Caki2 (cell line): Measurements from ENCODE around the gene TMEM178A. TPM values are rescaled to one million over a fixed set of nuclear protein-coding genes. Genes with fewer than 3 reads are reported as not detected.

Experiments used
- DNase-seq: peaks from one replicate; pipeline ENCODE4 v3.0.0-alpha.2; 2015; ENCODE audit warnings: low read depth
- in situ Hi-C: cut with HindIII; loops from 2 replicates; pipeline ENCODE4 v1.10.0; 2016; ENCODE audit warnings: low sequenced_read_pairs, low pct_unique_long_range_greater_than_20kb, mixed read lengths
- total RNA-seq: library from RNA; depleted of rRNA; stranded (reverse); fragments of >200 nt; shearing (Covaris generic); gene quantifications from 2 replicates; pipeline ENCODE4 v1.2.3, GENCODE V29; 2014; ENCODE audit warnings: low replicate concordance; rRNA removed

Gene TMEM178A
- total RNA-seq, 1 experiment from 2014 or later = 0.24 TPM

GRCh38 chr2:39757156-39757555, 91.4 kb downstream of the TMEM178A start:
- in situ Hi-C loops = no loop called here
- no peak for DNase-seq

GRCh38 chr2:39762448-39762847, 96.7 kb downstream of the TMEM178A start:
- DNase-seq = no peak
- in situ Hi-C loops = no loop called here

Other genes starting within 250 kb of the TMEM178A start
- gene MAP4K3, start 228.6 kb upstream of the TMEM178A start, total RNA-seq = 16.7 and 54.2 TPM in 2 replicates
- 11.9 TPM in 2 replicates for gene THUMPD2, start 113.3 kb downstream of the TMEM178A start, total RNA-seq